GM10847 (cell line): ENCODE measurements around the gene UROC1.

ENCODE experiments used
- POLR2A ChIP-seq: IDR thresholded peaks from 2 replicates; pipeline ENCODE4 v1.6.1; 2011; ENCODE audit not compliant: insufficient read length; ENCODE audit errors: extremely low read depth

UROC1 gene

GRCh38 chr3:126517291-126517951, at the start of gene UROC1:
Gene UROC1, minus strand, starts transcription at chr3:126517773. Its CDS starts 54 bp downstream, at chr3:126517719.
- TF ChIP-seq POLR2A: no peak

GRCh38 chr3:126562737-126563276, 45.2 kb upstream of the UROC1 start:
- no peak for TF ChIP-seq POLR2A

- no peak for TF ChIP-seq POLR2A
Observed at GRCh38 chr3:126558336-126559071, 40.9 kb upstream of the UROC1 start, which contains the start of gene C3orf22. Gene C3orf22, minus strand, starts transcription at chr3:126558932. Its CDS starts 5,542 bp downstream, at chr3:126553390.

GRCh38 chr3:126557761-126558160, 40.2 kb upstream of the UROC1 start:
- no peak for TF ChIP-seq POLR2A

GRCh38 chr3:126557415-126557745, 39.8 kb upstream of the UROC1 start:
- TF ChIP-seq POLR2A: no peak

GRCh38 chr3:126556637-126557414, 39.3 kb upstream of the UROC1 start:
- no peak for TF ChIP-seq POLR2A

- no peak for TF ChIP-seq POLR2A
Observed at GRCh38 chr3:126555795-126556636, 38.4 kb upstream of the UROC1 start.

GRCh38 chr3:126554560-126555525, 37.3 kb upstream of the UROC1 start:
- no peak for TF ChIP-seq POLR2A

- TF ChIP-seq POLR2A: no peak
Observed at GRCh38 chr3:126553284-126554084, 35.9 kb upstream of the UROC1 start.

GRCh38 chr3:126552688-126553283, 35.2 kb upstream of the UROC1 start:
- TF ChIP-seq POLR2A: no peak

GRCh38 chr3:126551839-126552687, 34.5 kb upstream of the UROC1 start:
- no peak for TF ChIP-seq POLR2A
